MCF 10A (cell line): ENCODE results near the gene SPATA13. TPM values are rescaled to one million over a fixed set of nuclear protein-coding genes. Genes with fewer than 3 reads are reported as not detected.

Experiments used
- BruUV-seq: library from RNA; stranded (reverse); fragments of 400-500 nt; replicated peaks from 2 replicates; lab custom pipeline; 2021; lab: Mats Ljungman, UMichigan
- CTCF ChIA-PET: fragments of 300-600 bp; sonication (Branson Sonifier 250); formaldehyde crosslinking; extraction: SDS; loops from one replicate; lab custom pipeline; 2021; ENCODE audit warnings: antibody characterized with exemption, inconsistent platforms; lab: Yijun Ruan, JAX
- POLR2A ChIA-PET: fragments of 300-600, 350-650 bp; sonication (Branson Sonifier 250); formaldehyde crosslinking; extraction: SDS; loops from one replicate; lab custom pipeline; 2020; ENCODE audit warnings: antibody characterized with exemption, inconsistent platforms; lab: Yijun Ruan, JAX
- DNase-seq: peaks from one replicate; pipeline ENCODE4 v3.0.0-alpha.2; 2018; ENCODE audit not compliant: unreplicated experiment
- H3K27ac Mint-ChIP-seq: one replicate; pipeline ENCODE4 v1.8.0; 2022; ENCODE audit warnings: mild to moderate bottlenecking, low read depth, mixed read lengths; ENCODE audit not compliant: unreplicated experiment
- H3K27me3 Mint-ChIP-seq: one replicate; pipeline ENCODE4 v1.8.0; 2022; ENCODE audit warnings: mixed read lengths; ENCODE audit not compliant: insufficient read depth, unreplicated experiment
- H3K36me3 Mint-ChIP-seq: one replicate; pipeline ENCODE4 v1.8.0; 2022; ENCODE audit warnings: mild to moderate bottlenecking, moderate library complexity, mixed read lengths; ENCODE audit not compliant: insufficient read depth, unreplicated experiment
- H3K4me1 Mint-ChIP-seq: one replicate; pipeline ENCODE4 v1.8.0; 2022; ENCODE audit warnings: mixed read lengths; ENCODE audit not compliant: insufficient read depth, unreplicated experiment
- H3K4me3 Mint-ChIP-seq: one replicate; pipeline ENCODE4 v1.8.0; 2022; ENCODE audit warnings: mild to moderate bottlenecking, moderate library complexity, mixed read lengths; ENCODE audit not compliant: unreplicated experiment
- H3K9me3 Mint-ChIP-seq: one replicate; pipeline ENCODE4 v1.8.0; 2022; ENCODE audit warnings: mixed read lengths; ENCODE audit not compliant: unreplicated experiment
- CTCF ChIP-seq: fragments of 200-600 bp; IDR thresholded peaks from one replicate; pipeline ENCODE4 v1.8.0; 2022; ENCODE audit warnings: antibody characterized with exemption, mild to moderate bottlenecking; ENCODE audit not compliant: unreplicated experiment
- intact Hi-C: fragments of 100-400 bp; cut with micrococcal nuclease; formaldehyde crosslinking; loops from 2 replicates; pipeline ENCODE4 v1.14.1; 2022
- total RNA-seq: library from RNA; stranded (reverse); gene quantifications from 2 replicates; pipeline ENCODE4 v1.2.3, GENCODE V29; 2022

SPATA13 gene
- total RNA-seq, 1 experiment from 2014 or later, result 2.2 TPM

GRCh38 chr13:24207841-24208667, 47.5 kb downstream of the SPATA13 start:
- DNase-seq, result peak; percentile 80
- H3K4me3 Mint-ChIP-seq, result no peak overlapping the region
- no peak for TF ChIP-seq CTCF
- peak overlapping the region; percentile 29 for H3K27ac Mint-ChIP-seq
- intact Hi-C loops, result no loop called here
- no TSS peak for BruUV-seq
- POLR2A ChIA-PET, result interaction anchor here (1.0 to 1.2 kb wide), 2 partner anchors 9 to 12 kb away, joined by 3 to 4 read pairs; no protein-coding TSS in a partner anchor
- H3K36me3 Mint-ChIP-seq, result no peaks in the 10 kb centered on the region
- peaks cover 10% of the 10 kb centered on the region for H3K4me1 Mint-ChIP-seq
- no peaks in the 10 kb centered on the region for H3K27me3 Mint-ChIP-seq
- H3K9me3 Mint-ChIP-seq, result no peaks in the 10 kb centered on the region
- CTCF ChIA-PET, result interaction anchor here (0.6 to 1.6 kb wide), 5 partner anchors 11 to 155 kb away, joined by 3 to 8 read pairs (median 3); no protein-coding TSS in a partner anchor

- Mint-ChIP-seq H3K4me3 (no peak overlapping the region), H3K36me3 (no peaks in the 10 kb centered on the region), H3K9me3 (no peaks in the 10 kb centered on the region), H3K27ac (no peak overlapping the region), H3K4me1 (peaks cover 10% of the 10 kb centered on the region), H3K27me3 (no peaks in the 10 kb centered on the region)
- intact Hi-C loops, result no loop called here
- POLR2A ChIA-PET, result no interaction called here
- no peak for DNase-seq
- no TSS peak for BruUV-seq
- CTCF ChIA-PET, result interaction anchor here (0.6 to 1.6 kb wide), 5 partner anchors 12 to 156 kb away, joined by 3 to 8 read pairs (median 4); no protein-coding TSS in a partner anchor
- no peak for TF ChIP-seq CTCF
These were observed 48.6 kb downstream of the SPATA13 start for GRCh38 chr13:24209138-24209537.

GRCh38 chr13:24212254-24212653, 51.7 kb downstream of the SPATA13 start:
- ChIA-PET CTCF (interaction anchor here (0.6 to 1.5 kb wide), 5 partner anchors 9 to 850 kb away, joined by 3 to 6 read pairs (median 4); no protein-coding TSS in a partner anchor), POLR2A (interaction anchor here (0.7 kb wide), 1 partner anchor 205 kb away, joined by 3 read pairs; no protein-coding TSS in a partner anchor)
- no peaks in the 10 kb centered on the region for H3K36me3 Mint-ChIP-seq
- no peak overlapping the region for H3K27ac Mint-ChIP-seq
- TF ChIP-seq CTCF, result no peak
- H3K27me3 Mint-ChIP-seq, result no peaks in the 10 kb centered on the region
- peaks cover 10% of the 10 kb centered on the region for H3K4me1 Mint-ChIP-seq
- H3K4me3 Mint-ChIP-seq, result no peak overlapping the region
- H3K9me3 Mint-ChIP-seq, result no peaks in the 10 kb centered on the region
- DNase-seq, result no peak
- BruUV-seq, result no TSS peak
- intact Hi-C loops, result no loop called here

GRCh38 chr13:24212674-24213073, 52.2 kb downstream of the SPATA13 start:
- no peak for DNase-seq
- BruUV-seq, result no TSS peak
- no peaks in the 10 kb centered on the region for H3K36me3 Mint-ChIP-seq
- ChIA-PET CTCF (interaction anchor here (0.6 to 1.2 kb wide), 4 partner anchors 106 to 486 kb away, joined by 3 to 6 read pairs (median 3); no protein-coding TSS in a partner anchor), POLR2A (interaction anchor here (0.7 kb wide), 1 partner anchor 204 kb away, joined by 3 read pairs; no protein-coding TSS in a partner anchor)
- no peak for TF ChIP-seq CTCF
- no peaks in the 10 kb centered on the region for H3K27me3 Mint-ChIP-seq
- H3K27ac Mint-ChIP-seq, result no peak overlapping the region
- peaks cover 10% of the 10 kb centered on the region for H3K4me1 Mint-ChIP-seq
- intact Hi-C loops, result no loop called here
- H3K9me3 Mint-ChIP-seq, result no peaks in the 10 kb centered on the region
- H3K4me3 Mint-ChIP-seq, result no peak overlapping the region
